PC-3 (cell line): ENCODE measurements around the gene DNM1.

Experiments
- EZH2phosphoT487 ChIP-seq: fragments of 300-600 bp; sonication (generic); IDR thresholded peaks from 2 replicates; pipeline ENCODE4 v1.6.1; 2018; ENCODE audit warnings: mild to moderate bottlenecking, antibody characterized with exemption, low read length, borderline replicate concordance
- TF ChIP-seq, protein P1 (sequence below): fragments of 300-600 bp; sonication (generic); conservative IDR thresholded peaks from 2 replicates; pipeline ENCODE4 v1.5.1; 2017; ENCODE audit warnings: antibody characterized with exemption, low read depth, mild to moderate bottlenecking, low read length

DNA sequence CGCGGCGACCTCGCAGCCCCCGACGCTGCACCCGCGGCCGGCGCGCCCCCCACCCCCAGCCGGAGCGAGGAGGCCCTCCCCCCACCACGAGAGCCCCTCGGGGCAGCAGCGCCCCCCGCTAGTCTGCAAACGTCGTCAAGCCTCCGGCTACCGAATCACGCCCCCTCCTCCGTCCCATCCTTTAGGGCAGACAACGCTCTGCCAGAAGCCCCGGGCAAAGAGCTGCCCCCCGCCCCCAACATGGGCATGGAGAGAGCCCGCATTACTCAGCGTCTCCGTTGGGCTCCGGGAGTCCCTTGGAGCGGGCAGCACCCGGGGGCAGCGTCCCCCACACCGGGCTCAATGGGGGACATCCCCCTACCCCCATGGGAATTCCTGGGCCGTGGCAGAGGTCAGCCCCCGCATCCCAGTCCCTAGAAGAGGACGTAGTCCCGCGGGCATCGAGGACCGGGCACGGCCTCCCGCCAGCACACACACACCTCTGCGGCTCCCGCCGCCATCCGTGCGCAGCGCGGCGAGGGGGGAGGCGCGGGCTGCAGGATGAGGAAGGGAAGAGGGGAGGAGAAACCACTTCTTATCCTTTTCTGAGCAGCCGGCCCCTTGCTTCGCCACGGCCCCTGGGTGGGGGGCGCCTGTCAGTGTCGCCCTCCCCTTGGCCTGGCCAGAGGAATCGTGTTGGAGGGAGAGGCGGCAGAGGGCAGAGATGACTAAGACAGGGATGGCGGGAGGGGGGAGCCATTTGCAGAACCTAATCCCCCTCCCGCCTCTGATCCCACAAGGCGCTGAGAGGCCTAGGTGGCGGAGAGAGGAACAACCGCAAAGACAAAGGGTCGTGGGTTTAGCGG is 750 bp downstream of the DNM1 start:
- TF ChIP-seq EZH2phosphoT487 = no peak
- TF ChIP-seq, protein P1, sequence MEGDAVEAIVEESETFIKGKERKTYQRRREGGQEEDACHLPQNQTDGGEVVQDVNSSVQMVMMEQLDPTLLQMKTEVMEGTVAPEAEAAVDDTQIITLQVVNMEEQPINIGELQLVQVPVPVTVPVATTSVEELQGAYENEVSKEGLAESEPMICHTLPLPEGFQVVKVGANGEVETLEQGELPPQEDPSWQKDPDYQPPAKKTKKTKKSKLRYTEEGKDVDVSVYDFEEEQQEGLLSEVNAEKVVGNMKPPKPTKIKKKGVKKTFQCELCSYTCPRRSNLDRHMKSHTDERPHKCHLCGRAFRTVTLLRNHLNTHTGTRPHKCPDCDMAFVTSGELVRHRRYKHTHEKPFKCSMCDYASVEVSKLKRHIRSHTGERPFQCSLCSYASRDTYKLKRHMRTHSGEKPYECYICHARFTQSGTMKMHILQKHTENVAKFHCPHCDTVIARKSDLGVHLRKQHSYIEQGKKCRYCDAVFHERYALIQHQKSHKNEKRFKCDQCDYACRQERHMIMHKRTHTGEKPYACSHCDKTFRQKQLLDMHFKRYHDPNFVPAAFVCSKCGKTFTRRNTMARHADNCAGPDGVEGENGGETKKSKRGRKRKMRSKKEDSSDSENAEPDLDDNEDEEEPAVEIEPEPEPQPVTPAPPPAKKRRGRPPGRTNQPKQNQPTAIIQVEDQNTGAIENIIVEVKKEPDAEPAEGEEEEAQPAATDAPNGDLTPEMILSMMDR = no peak
